ENCODE results near the gene VOPP1. TPM values are rescaled to one million over a fixed set of nuclear protein-coding genes. Genes with fewer than 3 reads are reported as not detected.
"Not testable (repeated sequence)": the region's sequence is repeated elsewhere in the genome, so short reads cannot be mapped to it uniquely, and the experiment has no call there.

Gene VOPP1
- polyA plus RNA-seq, 4 donors, result 54.1 to 66.7 (median 61.4) TPM

DNA sequence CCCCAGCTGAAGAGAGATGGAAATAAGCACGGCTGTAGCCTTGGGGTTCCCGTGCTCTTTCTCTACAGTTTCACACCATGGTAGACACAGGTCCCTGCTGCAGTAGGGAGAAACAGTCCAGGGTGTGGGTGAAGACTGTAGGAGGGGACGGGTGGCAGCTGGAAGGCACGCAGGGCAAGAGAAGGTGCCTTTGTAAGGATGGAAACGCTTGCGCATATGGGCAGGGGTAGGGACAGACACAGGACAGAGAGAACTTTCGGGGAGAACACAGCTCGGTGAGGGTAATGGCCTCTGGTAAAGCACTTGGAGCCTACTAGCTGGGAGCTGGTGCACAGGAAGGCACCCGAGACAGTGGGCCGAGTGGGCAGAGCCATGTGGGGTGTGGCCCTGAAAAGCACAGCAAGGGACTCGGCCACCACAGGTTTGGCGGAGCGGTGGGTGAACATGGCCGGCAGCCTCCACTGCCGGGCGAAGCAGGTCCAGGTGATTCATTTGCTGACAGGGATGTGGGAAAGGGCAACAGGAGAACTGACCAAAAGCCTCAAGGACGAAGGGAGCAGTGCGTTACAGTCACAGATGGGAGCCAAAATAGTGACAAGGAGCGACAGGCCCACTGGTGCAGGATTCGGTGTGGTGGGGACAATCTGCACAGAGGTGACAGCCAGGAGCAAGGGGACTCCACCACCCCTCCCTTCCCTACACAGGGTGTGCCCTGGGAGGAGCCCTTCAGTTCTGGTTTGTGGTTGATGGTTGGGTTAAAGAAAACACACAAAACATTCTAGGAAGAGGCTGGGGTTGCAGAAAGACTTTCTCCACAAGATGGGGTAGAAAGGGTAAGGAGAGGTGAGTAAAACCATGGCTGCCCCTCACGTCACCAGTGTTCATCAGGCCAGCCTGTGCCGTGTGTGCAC, 97.1 kb downstream of the VOPP1 start:
- DNase-seq (ENCODE audit: low read depth in 4 of 4, low spot score in 2 of 4), result no peak

DNA sequence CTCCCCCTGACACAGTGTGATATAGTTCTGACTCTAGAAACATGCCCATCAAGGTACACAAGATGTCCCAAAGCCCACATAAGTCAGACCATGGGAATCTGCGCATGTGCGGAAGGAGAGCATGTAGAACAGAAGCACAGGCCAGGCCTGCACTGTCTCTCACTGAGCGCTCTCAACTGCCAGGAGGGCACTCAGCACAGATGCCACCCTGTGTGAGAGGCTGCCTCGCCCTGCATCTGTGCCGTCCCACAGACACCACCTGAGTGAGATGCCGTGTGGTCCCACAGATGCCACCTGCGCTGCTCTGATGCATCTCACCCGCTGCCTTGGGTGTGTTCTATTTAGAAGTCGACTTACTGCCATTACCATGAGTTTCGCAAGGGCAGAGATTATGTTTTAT, 98.4 kb downstream of the VOPP1 start:
- no peak for DNase-seq (ENCODE audit: low read depth in 4 of 4, low spot score in 2 of 4)

DNA sequence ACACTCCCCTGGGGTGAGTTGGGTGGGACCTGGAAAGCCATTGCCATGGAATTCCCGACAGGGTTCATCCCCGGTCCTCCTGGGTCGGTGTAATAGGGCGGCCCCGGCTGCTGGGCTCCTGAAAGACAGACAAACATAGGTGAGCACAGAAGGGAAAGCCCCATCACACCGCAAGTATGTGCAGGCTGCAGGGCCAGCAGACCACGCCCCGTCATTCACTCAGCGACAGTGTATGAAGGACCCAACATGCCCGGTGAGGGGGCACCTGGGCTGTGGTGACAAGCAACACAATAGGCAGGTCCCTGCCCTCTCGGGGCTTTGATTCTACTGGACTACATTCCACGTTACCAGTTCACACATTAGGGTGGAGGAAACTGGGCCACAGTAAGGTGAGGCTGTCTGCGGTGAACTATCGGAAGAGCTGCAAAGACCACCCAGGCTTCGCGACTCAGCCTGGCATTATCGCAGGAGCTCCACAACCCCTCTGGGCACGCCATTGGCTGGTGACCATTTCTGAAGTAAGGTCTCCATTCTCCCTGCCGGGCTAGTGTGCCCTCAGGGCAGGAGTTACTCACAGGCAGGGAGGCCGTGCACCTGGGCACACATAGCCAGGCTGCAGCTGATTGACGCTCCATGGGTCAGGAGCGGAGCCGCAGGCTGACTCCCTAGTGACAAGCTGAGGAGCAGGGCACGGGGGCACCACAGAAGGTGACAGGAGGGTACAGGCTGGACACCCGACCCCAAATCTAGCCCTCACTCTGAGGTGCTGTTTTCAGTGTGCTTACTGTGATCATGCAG, 99.2 kb downstream of the VOPP1 start:
- no peak for DNase-seq (ENCODE audit: low read depth in 4 of 4, low spot score in 2 of 4)

DNA sequence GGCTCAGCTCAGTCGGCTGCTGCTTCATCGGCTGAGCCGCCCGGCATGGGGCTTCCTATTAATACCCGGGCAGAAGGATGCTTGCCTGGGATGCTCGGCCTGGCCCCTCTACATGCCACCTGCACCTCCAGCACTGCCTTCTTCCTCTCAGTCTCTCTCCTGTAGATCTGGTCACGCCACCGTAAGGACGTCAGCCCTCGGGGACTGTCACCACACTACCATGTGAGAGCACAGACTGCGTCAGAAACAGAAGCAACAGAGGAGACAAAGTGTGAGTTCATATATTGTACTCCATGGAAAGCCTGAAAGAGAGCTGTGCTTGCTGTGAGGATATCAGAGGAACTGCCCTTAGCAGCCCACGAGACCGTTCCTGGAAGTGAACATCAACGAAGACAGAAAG, 99.9 kb downstream of the VOPP1 start:
- DNase-seq (ENCODE audit: low read depth in 4 of 4, low spot score in 2 of 4), result not testable (repeated sequence)

DNA sequence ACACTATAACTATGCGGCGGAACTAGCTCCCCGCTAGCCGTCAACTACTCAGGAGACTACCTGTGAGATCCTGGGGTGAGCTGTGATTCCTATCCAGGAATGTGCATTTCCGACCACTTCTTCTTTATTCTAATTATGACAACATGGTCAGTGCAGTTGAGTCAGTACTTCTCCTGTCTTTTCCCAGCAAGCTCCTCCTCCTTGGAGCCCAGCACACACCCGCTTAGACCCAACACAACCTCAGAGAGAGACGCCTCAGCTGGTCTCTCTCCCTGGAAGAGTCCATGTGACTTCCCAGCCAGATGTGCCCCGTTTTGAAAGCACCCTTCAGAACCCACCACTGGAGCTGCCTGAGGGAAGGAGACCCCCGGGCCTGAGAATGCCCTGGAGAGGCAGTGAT, 100.7 kb downstream of the VOPP1 start:
- DNase-seq (ENCODE audit: low read depth in 4 of 4, low spot score in 2 of 4), result not testable (repeated sequence)

DNA sequence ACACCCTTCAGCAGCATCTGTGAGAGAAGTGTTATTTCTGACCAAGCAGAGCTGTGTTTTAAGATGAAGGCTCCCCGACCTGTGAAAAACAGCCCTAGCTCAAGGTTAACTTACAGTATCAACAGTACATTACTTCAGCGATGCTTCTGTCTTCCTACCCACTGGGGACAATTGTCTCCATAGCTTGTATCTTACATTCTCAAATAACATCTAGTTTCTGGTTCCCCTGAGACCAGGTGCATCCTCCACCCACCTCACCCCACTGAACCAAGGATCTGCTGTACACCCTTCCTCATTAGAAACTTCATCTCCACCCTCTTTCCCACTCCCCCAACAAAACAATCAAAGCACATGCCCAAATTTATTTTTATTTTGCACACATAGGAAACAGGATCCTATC, 102.0 kb downstream of the VOPP1 start:
- DNase-seq (ENCODE audit: low read depth in 4 of 4, low spot score in 2 of 4), result no peak

DNA sequence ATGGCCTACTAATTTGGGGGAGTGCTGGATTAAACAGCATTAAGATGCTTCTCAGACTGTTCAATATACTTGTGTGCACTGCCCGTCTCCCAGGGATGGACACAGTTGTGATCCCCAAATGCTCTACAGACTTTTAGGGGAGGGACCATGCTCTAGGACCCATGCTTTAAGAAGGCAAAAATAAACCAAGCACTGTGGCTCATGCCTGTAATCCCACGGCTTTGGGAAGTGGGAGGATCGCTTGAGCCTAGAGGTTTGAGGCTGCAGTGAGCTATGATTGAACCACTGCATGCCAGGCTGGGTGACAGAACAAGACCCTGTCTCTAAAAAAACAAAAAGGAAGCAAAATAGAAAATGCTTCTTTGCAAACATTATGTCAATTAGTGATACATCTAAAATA, 102.6 kb downstream of the VOPP1 start:
- no peak for DNase-seq (ENCODE audit: low read depth in 4 of 4, low spot score in 2 of 4)

DNA sequence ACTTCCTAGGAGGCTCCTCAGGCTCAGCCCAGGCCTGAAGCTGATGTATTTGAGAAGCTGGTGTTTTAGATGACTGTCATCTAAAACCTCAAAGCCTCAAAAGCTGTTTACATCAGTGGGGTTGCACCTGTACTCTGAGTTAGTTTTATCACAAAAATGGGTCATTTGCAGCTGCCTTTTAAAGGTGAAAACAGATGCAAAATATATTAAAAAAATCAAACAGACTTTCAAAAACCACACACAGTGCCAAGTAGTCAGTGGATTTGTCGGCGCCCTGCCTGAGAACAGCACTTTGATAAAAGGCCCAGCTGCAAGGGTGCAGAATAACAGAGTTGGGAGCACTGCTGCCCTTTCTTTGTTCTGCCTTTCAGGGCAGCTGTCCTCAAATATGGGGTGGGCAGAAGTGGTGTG, 103.0 kb downstream of the VOPP1 start:
- no peak for DNase-seq (ENCODE audit: low read depth in 4 of 4, low spot score in 2 of 4)

DNA sequence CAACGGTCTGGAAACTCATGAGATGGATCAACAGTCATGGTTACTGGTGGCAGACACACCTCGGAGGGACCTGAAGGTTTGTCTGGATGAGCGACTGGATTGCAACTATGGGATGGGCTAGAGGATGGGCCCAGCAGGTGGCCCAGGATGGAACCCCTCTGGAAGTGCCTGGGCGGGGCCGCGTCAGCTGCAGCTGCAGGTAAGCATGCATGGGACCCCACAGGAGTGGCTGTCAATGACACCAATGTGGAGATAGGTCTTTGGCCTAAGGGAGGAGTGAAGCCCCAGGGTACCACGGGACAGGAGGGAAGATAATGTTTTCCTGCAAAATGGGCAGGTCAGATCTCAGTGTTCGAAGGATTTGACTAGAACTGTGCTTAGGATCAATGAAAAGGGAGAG, 103.8 kb downstream of the VOPP1 start:
- DNase-seq (ENCODE audit: low read depth in 4 of 4, low spot score in 2 of 4), result no peak

DNA sequence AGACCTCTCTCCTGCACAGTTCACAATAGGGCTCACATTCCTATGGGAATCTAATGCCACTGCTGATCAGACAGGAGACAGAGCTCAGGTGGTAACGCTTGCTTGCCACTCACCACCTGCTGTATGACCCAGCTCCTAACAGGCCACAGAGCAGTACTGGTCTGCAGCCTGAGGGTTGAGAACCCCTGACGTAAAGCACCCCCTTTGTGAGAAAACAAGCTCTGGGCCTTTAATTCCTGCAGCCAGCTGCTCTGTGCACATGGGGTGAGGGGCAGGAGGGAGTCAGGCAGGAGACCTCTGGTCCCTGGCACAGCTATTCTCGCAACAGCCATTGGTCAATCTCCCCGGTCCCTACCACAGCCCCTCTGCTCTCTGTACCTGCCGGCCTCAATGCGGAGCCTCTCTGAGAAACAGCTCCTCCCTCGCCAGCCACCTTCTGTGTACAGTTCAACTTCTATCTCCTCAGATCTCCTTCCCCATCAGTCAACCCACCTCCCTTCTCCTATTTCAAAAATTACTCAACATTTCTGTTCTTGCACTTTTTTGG, 105.2 kb downstream of the VOPP1 start:
- DNase-seq (ENCODE audit: low read depth in 4 of 4, low spot score in 2 of 4), result no peak

DNA sequence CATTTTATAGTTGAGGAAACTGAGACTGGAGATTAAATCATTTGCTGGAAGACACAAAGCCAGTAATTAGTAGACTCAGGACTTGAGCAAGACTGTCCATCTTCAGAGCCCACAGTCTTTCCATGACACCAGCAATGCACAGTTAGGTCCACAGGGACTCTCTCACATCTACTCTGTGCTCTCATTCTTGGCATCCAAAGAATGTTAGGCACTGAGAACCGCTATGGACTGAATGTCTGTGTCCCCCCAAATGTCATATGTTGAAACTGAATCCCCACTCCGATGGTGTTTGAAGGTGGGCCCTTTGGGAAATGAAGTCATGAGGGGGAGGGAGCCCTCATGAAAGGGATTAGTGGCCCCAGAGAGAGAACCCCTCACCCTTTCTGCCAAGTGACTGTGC, 106.6 kb downstream of the VOPP1 start:
- no peak for DNase-seq (ENCODE audit: low read depth in 4 of 4, low spot score in 2 of 4)

DNA sequence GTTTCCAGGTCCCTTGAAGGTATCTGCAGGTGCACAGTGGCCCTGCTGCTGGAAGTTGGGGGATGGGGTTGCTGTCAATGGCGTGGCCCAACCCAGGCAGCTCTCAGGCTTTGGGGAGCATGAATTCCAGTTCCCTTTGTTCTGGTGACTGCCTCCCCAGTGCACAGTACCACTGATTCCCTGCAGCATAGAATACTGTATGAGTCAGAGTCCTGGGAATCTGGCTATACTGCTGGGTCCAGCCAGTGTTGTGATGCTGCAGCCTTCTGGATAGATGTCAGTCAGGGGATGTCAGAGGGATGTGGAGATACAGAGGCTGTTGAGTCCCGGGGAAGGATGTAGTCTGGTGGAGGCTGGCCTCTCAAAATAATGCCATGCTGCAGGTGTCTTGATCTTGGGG, 107.9 kb downstream of the VOPP1 start:
- DNase-seq (ENCODE audit: low read depth in 4 of 4, low spot score in 2 of 4), result no peak

DNA sequence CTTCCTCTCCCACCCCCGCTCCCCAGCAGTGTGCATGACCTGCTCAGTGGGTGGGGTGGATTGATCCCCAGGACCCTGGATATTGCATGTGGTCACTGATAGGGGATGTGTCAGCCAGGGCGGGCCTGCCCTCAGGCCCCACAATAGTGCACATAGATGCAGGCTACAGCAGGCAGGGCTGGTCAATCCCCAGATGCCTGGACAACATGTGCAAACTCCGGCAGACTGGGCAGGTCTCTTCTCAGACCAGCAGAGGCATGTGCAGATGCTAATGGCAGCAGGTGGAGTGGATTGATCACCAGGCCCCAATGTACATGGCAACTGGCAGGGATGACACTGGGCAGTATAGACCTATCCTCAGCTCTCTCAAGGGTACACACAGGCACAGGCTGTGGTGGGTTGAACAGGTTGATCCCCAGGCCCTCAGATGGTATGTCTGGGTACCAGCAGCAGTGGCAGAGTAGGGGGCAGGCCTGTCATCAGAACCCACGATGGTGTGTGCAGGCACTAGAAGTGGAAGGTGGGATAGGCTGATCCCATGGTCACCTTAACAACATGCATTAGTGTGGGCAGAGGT, 108.5 kb downstream of the VOPP1 start:
- no peak for DNase-seq (ENCODE audit: low read depth in 4 of 4, low spot score in 2 of 4)

DNA sequence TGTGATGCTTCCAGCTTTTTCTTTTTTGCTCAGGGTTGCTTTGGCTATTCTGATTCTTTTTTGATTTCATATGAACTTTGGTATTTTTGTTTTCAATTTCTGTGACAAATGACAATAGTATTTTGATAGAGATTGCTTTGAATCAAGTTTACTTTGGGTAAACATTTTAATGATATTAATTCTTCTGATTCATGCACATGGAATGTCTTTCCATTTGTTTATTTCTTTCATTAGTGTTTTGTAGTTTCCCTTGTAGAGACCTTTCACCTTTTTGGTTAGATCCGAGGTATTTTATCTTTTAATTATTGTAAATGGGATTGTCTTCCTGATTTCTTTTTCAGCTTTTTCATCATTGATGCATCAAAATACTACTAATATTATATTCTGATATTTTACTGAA, 114.0 kb downstream of the VOPP1 start:
- no peak for DNase-seq (ENCODE audit: low read depth in 4 of 4, low spot score in 2 of 4)

DNA sequence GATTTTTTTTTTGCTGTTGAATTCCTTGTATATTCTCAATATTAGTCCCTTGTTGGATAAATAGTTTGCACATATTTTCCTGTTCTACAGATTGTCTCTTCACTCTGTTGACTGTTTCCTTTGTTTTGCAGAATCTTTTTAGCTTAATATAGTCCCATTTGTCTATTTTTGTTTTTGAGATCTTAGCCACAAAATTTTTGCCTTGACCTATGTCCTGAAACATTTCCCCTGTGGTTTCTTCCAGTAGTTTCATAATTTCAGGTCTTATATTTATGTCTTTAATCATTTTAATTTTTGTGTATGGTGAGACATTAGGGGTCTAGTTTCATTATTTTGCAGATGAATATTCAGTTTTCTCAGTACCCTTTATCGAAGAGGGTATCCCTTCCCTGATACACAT, 114.5 kb downstream of the VOPP1 start:
- DNase-seq (ENCODE audit: low read depth in 4 of 4, low spot score in 2 of 4), result no peak

DNA sequence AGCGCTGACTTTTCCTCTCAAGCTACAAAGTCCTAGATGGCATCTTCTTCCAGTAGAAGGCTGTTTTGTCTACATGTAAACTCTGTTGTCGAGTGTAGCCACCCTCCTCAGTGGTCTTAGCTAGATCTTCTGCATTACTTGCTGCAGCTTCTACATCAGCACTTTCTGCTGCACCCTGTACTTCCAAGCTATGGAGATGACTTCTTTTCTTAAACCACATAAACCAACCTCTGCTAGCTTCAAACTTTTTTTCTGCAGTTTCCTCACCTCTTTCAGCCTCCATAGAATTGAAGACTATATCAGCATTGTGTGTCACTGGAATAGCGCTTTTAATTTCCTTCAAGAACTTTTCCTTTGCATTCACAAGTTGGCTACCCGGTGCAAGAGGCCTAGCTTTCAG, 119.3 kb downstream of the VOPP1 start:
- DNase-seq (ENCODE audit: low read depth in 4 of 4, low spot score in 2 of 4), result no peak

DNA sequence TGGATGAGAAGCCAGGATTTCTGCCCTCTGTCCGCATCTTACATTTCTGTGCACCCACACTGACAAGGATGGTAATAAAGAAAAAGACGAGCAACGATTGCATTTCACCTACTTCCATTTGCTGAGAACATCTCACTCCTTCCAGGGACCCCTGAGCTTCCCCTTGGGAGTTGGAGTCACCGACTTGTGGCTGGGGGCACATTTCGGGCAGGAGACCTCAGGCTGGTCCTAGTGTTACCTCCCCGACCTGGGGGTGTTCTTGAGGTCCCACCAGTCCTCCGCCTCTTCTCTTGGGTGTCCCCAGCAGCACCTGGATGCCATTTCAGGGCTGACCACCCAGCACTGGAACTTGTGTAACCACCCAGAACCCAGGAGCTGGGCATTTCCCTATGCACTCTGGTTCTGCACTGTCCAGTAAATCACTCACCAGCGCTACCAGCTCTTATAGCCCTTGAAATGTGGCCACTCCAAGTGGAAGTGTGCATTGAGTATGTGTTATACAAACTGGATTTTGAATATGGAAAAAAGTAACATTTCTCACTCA, 122.2 kb downstream of the VOPP1 start:
- DNase-seq (ENCODE audit: low read depth in 4 of 4, low spot score in 2 of 4), result no peak

DNA sequence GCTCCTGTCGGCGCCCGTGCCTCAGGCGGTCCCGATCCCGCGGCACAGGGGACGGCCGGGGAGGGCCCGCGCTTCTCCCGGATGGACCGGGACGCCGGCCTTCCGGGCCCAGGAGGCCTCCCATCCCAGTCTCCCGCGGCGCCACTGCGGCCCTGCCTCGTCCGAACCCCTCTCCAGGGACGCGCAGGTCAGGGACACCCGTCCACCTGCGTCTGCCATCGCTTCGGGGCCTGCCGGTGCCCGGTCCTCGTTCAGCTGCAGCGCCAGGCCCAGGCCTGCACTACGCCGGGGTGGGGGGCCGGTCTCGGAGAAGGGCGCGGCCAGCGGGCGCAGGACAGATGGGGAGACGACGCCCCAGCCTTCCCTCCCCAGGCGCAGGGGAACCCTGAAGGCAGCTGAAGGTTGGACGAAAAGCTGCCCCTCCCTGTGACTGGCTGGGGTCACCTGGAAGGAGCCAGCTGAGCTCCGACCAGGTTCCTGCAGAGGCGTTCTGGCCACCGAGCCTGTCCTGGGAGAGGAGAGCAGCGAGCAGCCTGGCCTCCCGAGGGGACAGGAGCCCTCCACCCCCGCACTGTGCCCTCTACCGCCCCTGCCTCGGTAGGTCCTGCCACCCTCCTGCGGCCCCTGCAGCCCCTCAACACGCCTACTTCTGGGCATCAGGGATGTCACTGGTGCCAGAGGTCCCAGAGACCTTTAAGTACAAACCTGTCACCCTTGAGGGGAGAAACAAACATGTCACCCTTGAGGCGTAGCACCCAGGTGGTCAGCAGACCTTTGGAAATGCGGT, 122.9 kb downstream of the VOPP1 start:
- no peak for DNase-seq (ENCODE audit: low read depth in 4 of 4, low spot score in 2 of 4)

DNA sequence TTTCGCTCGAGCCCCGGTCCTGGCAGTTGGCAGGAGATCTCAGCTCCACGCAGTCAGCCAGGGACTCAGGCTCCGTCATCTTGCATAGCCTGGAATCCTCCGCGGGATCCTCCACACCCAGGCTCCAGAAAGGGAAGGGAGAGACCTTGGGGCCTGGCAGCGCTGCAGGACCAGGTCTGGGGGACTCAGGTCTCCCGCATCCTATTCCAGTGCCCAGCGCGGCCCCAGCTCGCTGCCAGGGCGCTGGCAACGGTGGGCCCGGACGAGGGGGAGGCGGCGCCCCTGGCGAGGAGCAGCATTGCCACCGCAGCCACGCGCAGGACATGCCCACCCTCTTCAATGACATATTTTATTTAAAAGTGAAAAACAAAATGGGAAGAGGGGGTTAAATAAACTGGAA, 123.8 kb downstream of the VOPP1 start:
- DNase-seq (ENCODE audit: low read depth in 4 of 4, low spot score in 2 of 4), result no peak

DNA sequence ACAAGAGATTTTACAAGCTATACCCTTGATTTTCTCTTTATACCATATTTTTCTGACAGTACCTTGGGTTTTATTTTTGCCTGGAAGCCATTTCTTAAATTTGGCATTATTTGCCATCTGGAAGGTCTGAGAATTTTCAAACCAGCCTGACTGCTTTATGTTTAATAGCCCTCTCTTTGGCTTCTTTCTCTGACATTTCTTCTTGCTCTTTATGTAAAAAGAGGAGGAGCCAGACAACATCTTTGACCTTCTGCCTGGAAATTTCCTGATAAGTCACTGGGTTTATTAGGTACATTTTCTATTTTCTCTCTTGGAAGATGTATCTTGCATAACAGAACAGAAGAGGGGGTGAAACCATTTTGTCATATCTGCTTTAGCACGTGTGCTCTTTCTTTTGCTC, 127.5 kb downstream of the VOPP1 start:
- DNase-seq (ENCODE audit: low read depth in 4 of 4, low spot score in 2 of 4), result no peak
